WERI-Rb-1 (cell line): Measurements from ENCODE around the gene ZMYND19.

Experiments used
- DNase-seq: peaks from one replicate; pipeline ENCODE4 v3.0.0-alpha.2; 2020
- H3K27ac ChIP-seq: fragments of 250-450 bp; sonication (Bioruptor Pico); 2 replicates; pipeline ENCODE4 v1.5.1; 2020; ENCODE audit warnings: mild to moderate bottlenecking, moderate library complexity
- H3K27me3 ChIP-seq: fragments of 250-450 bp; sonication (Bioruptor Pico); 2 replicates; pipeline ENCODE4 v1.5.1; 2021; ENCODE audit warnings: mild to moderate bottlenecking, low read depth, moderate library complexity; ENCODE audit not compliant: insufficient read depth, severe bottlenecking
- H3K36me3 ChIP-seq: fragments of 250-450 bp; sonication (Bioruptor Pico); 2 replicates; pipeline ENCODE4 v1.5.1; 2020; ENCODE audit warnings: mild to moderate bottlenecking, moderate library complexity
- H3K4me3 ChIP-seq: 2 replicates; pipeline ENCODE4 v1.5.1; 2011; ENCODE audit warnings: low read depth, mild to moderate bottlenecking, control low read depth, low read length
- H3K9me3 ChIP-seq: fragments of 250-450 bp; sonication (Bioruptor Pico); 2 replicates; pipeline ENCODE4 v1.5.1; 2021; ENCODE audit warnings: mild to moderate bottlenecking, moderate library complexity; ENCODE audit not compliant: severe bottlenecking
- TF ChIP-seq, protein P1 (sequence below): IDR thresholded peaks from 2 replicates; pipeline ENCODE4 v1.5.1; 2011; ENCODE audit warnings: low read depth, mild to moderate bottlenecking, control low read depth, inconsistent platforms, low read length

Gene ZMYND19

GRCh38 chr9:137621131-137621757, 30.9 kb upstream of the ZMYND19 start:
- peaks cover 44% of the 10 kb centered on the region for H3K36me3 ChIP-seq
- H3K4me3 ChIP-seq, result no peak overlapping the region
- H3K27me3 ChIP-seq, result no peaks in the 10 kb centered on the region
- TF ChIP-seq, protein P1, sequence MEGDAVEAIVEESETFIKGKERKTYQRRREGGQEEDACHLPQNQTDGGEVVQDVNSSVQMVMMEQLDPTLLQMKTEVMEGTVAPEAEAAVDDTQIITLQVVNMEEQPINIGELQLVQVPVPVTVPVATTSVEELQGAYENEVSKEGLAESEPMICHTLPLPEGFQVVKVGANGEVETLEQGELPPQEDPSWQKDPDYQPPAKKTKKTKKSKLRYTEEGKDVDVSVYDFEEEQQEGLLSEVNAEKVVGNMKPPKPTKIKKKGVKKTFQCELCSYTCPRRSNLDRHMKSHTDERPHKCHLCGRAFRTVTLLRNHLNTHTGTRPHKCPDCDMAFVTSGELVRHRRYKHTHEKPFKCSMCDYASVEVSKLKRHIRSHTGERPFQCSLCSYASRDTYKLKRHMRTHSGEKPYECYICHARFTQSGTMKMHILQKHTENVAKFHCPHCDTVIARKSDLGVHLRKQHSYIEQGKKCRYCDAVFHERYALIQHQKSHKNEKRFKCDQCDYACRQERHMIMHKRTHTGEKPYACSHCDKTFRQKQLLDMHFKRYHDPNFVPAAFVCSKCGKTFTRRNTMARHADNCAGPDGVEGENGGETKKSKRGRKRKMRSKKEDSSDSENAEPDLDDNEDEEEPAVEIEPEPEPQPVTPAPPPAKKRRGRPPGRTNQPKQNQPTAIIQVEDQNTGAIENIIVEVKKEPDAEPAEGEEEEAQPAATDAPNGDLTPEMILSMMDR, result no peak
- no peaks in the 10 kb centered on the region for H3K9me3 ChIP-seq
- DNase-seq, result peak; percentile 30
- H3K27ac ChIP-seq, result no peak overlapping the region

- TF ChIP-seq, protein P1, result no peak
- H3K27ac ChIP-seq, result no peak overlapping the region
These were observed 30.3 kb upstream of the ZMYND19 start for GRCh38 chr9:137620581-137620980.

DNA sequence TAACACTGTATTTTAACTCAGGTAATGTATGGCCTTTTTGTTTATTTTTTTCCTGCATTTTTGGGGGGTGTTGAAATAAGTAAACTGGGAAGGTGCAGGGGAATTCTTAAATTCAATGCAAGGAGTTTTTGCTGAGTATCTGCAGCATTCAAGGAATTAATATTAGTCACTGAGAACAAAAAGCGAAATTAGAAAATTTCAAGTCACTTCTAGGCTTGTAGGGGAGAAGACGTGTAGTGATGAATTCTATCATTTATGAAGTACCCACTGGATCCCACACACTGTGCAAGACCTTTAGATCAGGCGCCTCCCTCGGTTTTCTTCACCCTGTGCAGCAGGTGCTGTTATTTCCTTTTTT, 29.7 kb upstream of the ZMYND19 start:
- no peak for DNase-seq
- no peak overlapping the region for H3K27ac ChIP-seq

More at GRCh38 chr9:137620581-137620980, 30.3 kb upstream of the ZMYND19 start:
- Histone ChIP-seq H3K9me3 (no peaks in the 10 kb centered on the region), H3K4me3 (no peak overlapping the region), H3K36me3 (peaks cover 50% of the 10 kb centered on the region), H3K27me3 (no peaks in the 10 kb centered on the region)
- no peak for DNase-seq

GRCh38 chr9:137619240-137620047, 29.1 kb upstream of the ZMYND19 start:
- Histone ChIP-seq H3K27ac (peak overlapping the region; percentile 76), H3K9me3 (no peaks in the 10 kb centered on the region), H3K4me3 (peak overlapping the region; percentile 95), H3K36me3 (peaks cover 57% of the 10 kb centered on the region), H3K27me3 (no peaks in the 10 kb centered on the region)
- DNase-seq, result no peak
- TF ChIP-seq, protein P1, result no peak

More for the DNA sequence above, 29.7 kb upstream of the ZMYND19 start:
- Histone ChIP-seq H3K4me3 (peak overlapping the region; percentile 95), H3K9me3 (no peaks in the 10 kb centered on the region), H3K36me3 (peaks cover 53% of the 10 kb centered on the region), H3K27me3 (no peaks in the 10 kb centered on the region)
- TF ChIP-seq, protein P1, result no peak

GRCh38 chr9:137618105-137619067, 28.1 kb upstream of the ZMYND19 start, which contains the start of gene EHMT1:
EHMT1 (plus strand) TSS chr9:137619005; CDS start chr9:137619029, 24 bp downstream.
- DNase-seq, result peak; percentile 78
- Histone ChIP-seq H3K4me3 (peak within 1 kb of the TSS; percentile 98), H3K27me3 (no peaks in the 10 kb centered on the region), H3K9me3 (no peaks in the 10 kb centered on the region), H3K36me3 (peaks cover 61% of the 10 kb centered on the region), H3K27ac (peak within 1 kb of the TSS; percentile 93)
- TF ChIP-seq, protein P1, result no peak
